K562 (cell line): ENCODE data around the gene CA7. TPM values are rescaled to one million over a fixed set of nuclear protein-coding genes. Genes with fewer than 3 reads are reported as not detected.

Experiments
- ATF1 ChIP-seq, 2 experiments: fragments of 450-650 bp in 1 of 2; IDR thresholded peaks; 2 replicates each; pipeline ENCODE4 v1.6.1; 2016; ENCODE audit warnings: missing compliant biosample characterization in 1 of 2, missing genetic modification characterization in 1 of 2
- BDP1 ChIP-seq: IDR thresholded peaks from 3 replicates; pipeline ENCODE4 v1.6.1; 2011; ENCODE audit not compliant: insufficient read length, insufficient read depth
- BRD9 ChIP-seq: fragments of 450-650 bp; IDR thresholded peaks from 2 replicates; pipeline ENCODE4 v1.6.1; 2018; ENCODE audit warnings: low read depth; ENCODE audit not compliant: partially characterized antibody
- CBX2 ChIP-seq: fragments of 200-600 bp; sonication (generic); IDR thresholded peaks from one replicate; pipeline ENCODE4 v1.6.1; 2012; ENCODE audit warnings: mild to moderate bottlenecking, low read length, inconsistent platforms; ENCODE audit not compliant: insufficient read depth, poor library complexity, severe bottlenecking
- CC2D1A ChIP-seq: fragments of 450-650 bp; IDR thresholded peaks from 2 replicates; pipeline ENCODE4 v1.6.1; 2017; ENCODE audit warnings: mild to moderate bottlenecking
- CREBBP ChIP-seq: IDR thresholded peaks from one replicate; pipeline ENCODE4 v1.6.1; 2012; ENCODE audit warnings: low read depth, mild to moderate bottlenecking, control low read depth, inconsistent platforms, low read length
- ILK ChIP-seq: fragments of 450-650 bp; IDR thresholded peaks from 2 replicates; pipeline ENCODE4 v1.6.1; 2016; ENCODE audit warnings: missing genetic modification characterization, low read depth, mild to moderate bottlenecking, missing compliant biosample characterization, moderate library complexity, borderline replicate concordance
- KDM1A ChIP-seq, 2 experiments: fragments of 450-650 bp; IDR thresholded peaks; 2 replicates each; pipeline ENCODE4 v1.6.1; 2016; ENCODE audit warnings: mild to moderate bottlenecking in 2 of 2
- MCM2 ChIP-seq: fragments of 450-650 bp; IDR thresholded peaks from 2 replicates; pipeline ENCODE4 v1.6.1; 2017; ENCODE audit warnings: low read depth, mild to moderate bottlenecking
- MTA2 ChIP-seq: fragments of 450-650 bp; IDR thresholded peaks from 2 replicates; pipeline ENCODE4 v1.6.1; 2016; ENCODE audit warnings: low read depth
- PHF21A ChIP-seq: fragments of 450-650 bp; IDR thresholded peaks from 2 replicates; pipeline ENCODE4 v1.6.1; 2017; ENCODE audit warnings: low read depth, borderline replicate concordance
- RAD21 ChIP-seq, 2 experiments: fragments of 250-450 bp in 1 of 2; fragments of 450-650 bp in 1 of 2; sonication (Bioruptor Pico) in 1 of 2; formaldehyde crosslinking in 1 of 2; IDR thresholded peaks in 1 of 2; conservative IDR thresholded peaks in 1 of 2; 2 replicates each; pipeline versions ENCODE4 v1.4.0 to v1.8.0; 2020 to 2022; ENCODE audit warnings: mild to moderate bottlenecking in 2 of 2, moderate library complexity in 1 of 2
- RBM17 ChIP-seq: fragments of 200-400 bp; formaldehyde crosslinking; IDR thresholded peaks from 2 replicates; pipeline ENCODE4 v1.6.1; 2017; ENCODE audit warnings: low read depth, mild to moderate bottlenecking, low read length, borderline replicate concordance
- SRF ChIP-seq, 2 experiments: fragments of 250-450, 450-650 bp in 1 of 2; sonication (Bioruptor Pico) in 1 of 2; sonication (generic) in 1 of 2; formaldehyde crosslinking; IDR thresholded peaks; 2 replicates each; pipeline versions ENCODE4 v1.5.0 to v1.5.1; 2020 to 2022; ENCODE audit warnings: mild to moderate bottlenecking in 1 of 2, missing genetic modification reagents in 1 of 2
- TAF7 ChIP-seq: fragments of 450-650 bp; IDR thresholded peaks from 2 replicates; pipeline ENCODE4 v1.6.1; 2016; ENCODE audit warnings: missing genetic modification characterization, missing compliant biosample characterization
- TEAD4 ChIP-seq, 2 experiments: sonication (generic) in 1 of 2; formaldehyde crosslinking in 1 of 2; IDR thresholded peaks; 2 replicates each; pipeline versions ENCODE4 v1.6.1 to v1.8.0; 2012 to 2022; ENCODE audit warnings: borderline replicate concordance in 1 of 2, inconsistent platforms in 1 of 2, low read length in 1 of 2, mild to moderate bottlenecking in 1 of 2, missing genetic modification reagents in 1 of 2
- ZBTB1 ChIP-seq: sonication (generic); formaldehyde crosslinking; IDR thresholded peaks from 2 replicates; pipeline ENCODE4 v1.8.1; 2023; ENCODE audit warnings: missing genetic modification reagents, low read depth, mild to moderate bottlenecking, borderline replicate concordance
- ZNF436 ChIP-seq: fragments of 250-450, 450-650 bp; sonication (Bioruptor Pico); formaldehyde crosslinking; IDR thresholded peaks from 2 replicates; pipeline ENCODE4 v1.7.0; 2020; ENCODE audit warnings: mild to moderate bottlenecking
- ZNF717 ChIP-seq: fragments of 250-450 bp; sonication (Bioruptor Pico); IDR thresholded peaks from 2 replicates; pipeline ENCODE4 v1.5.0; 2021
- polyA plus RNA-seq, 8 experiments: library from polyadenylated mRNA; depleted of rRNA in 4 of 8; stranded (reverse) in 5 of 8; unstranded in 3 of 8; fragments of >200 nt; fragmentation: Nextera tagmentation in 2 of 8; fragmentation: Illumina TruSeq in 1 of 8; extraction: Ambion mirVana in 2 of 8; extraction: Trizol in 1 of 8; gene quantifications; 2 replicates each; pipeline versions ENCODE4 v1.2.1 to v1.2.3, GENCODE V29; 2011 to 2014; ENCODE audit warnings: inconsistent platforms in 1 of 8, missing spikeins in 1 of 8
- total RNA-seq, 7 experiments: library from RNA; depleted of rRNA in 6 of 7; stranded (reverse); fragments of >200 nt in 6 of 7; fragmentation: Illumina TruSeq in 2 of 7; extraction: Trizol in 2 of 7; gene quantifications; 2 replicates each; pipeline versions ENCODE4 v1.2.1 to v1.2.3, GENCODE V29; 2011 to 2021; ENCODE audit warnings: low replicate concordance in 1 of 7
- TF ChIP-seq, protein P1 (sequence below): IDR thresholded peaks from 2 replicates; pipeline ENCODE4 v1.6.1; 2014; ENCODE audit warnings: antibody characterized with exemption
- TF ChIP-seq, protein P2 (sequence below): fragments of 450-650 bp; IDR thresholded peaks from 2 replicates; pipeline ENCODE4 v1.6.1; 2017; ENCODE audit warnings: antibody characterized with exemption
- TF ChIP-seq, protein P3 (sequence below): sonication (generic); formaldehyde crosslinking; IDR thresholded peaks from 2 replicates; pipeline ENCODE4 v1.8.1; 2022; ENCODE audit warnings: missing genetic modification reagents

The CA7 gene
- total and polyA plus RNA-seq, 9 of the 15 experiments (the other 6 are each of a cell fraction or from before 2014, with no cell fraction given): 0.03 to 0.07 (median 0.05) TPM; not detected in 5

DNA sequence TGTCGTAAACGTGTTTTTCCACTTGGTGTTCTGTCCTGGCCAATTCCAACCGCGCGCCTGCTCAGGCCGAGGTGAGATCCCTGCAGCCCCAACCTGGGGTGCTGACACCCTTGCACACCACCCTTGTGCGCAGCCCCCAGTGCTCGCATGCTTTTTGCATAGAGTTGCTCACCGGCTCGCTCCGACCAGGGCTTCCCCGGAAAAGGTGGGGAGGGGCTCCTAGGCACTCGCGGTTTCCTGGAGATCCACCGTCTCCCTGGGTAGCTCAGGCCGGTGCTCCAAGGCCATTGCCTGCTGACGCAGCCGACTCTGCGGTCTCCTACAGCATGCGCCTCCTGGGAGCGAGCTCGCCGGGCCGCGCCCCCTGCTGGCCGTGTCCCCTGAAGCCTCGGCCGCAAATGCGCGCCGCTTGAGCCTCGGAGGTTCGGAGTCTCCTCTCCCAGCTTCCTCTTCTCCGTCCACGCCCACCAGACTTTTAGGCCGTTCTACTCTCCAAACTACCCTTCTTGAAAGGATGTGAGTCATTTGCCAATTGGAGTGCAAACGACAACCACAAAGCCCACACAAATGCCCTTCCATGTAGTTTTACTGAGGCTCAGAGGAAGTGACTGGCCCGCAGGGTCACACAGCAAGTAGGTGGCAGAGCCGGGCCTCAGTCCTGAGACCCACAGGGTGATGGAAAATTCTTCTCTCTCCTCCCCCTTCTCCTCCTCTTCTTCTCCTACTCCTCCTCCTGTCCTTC lies 28.9 kb downstream of the CA7 start (continued):
- TF ChIP-seq, protein P1, sequence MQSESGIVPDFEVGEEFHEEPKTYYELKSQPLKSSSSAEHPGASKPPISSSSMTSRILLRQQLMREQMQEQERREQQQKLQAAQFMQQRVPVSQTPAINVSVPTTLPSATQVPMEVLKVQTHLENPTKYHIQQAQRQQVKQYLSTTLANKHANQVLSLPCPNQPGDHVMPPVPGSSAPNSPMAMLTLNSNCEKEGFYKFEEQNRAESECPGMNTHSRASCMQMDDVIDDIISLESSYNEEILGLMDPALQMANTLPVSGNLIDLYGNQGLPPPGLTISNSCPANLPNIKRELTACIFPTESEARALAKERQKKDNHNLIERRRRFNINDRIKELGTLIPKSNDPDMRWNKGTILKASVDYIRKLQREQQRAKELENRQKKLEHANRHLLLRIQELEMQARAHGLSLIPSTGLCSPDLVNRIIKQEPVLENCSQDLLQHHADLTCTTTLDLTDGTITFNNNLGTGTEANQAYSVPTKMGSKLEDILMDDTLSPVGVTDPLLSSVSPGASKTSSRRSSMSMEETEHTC: no peak
- TF ChIP-seq KDM1A (IDR thresholded peaks at IDR 0.05) (peak; percentile 47 to 50; a peak in 2 of 4 replicates), BDP1 (no peak), ILK (tag) (no peak), ZNF436 (no peak), ATF1 (CRISPR knock-in tag; IDR thresholded peaks at IDR 0.05) (no peak), ATF1 (tag; IDR thresholded peaks at IDR 0.05) (peak; percentile 88), TEAD4 (IDR thresholded peaks at IDR 0.05; ENCODE audit: low read length) (no peak; the same call in 1 of the 2 replicates), TEAD4 (CRISPR knock-in tag; IDR thresholded peaks at IDR 0.05; ENCODE audit: borderline replicate concordance) (no peak), ZNF717 (CRISPR knock-in tag) (no peak), CBX2 (no peak), PHF21A (no peak), RAD21 (CRISPR knock-in tag; conservative IDR thresholded peaks at IDR 0.05 in 1 of 2, IDR thresholded peaks at IDR 0.05 in 1 of 2) (peak; percentile 49 to 72), CC2D1A (peak; percentile 27; the same call in 1 of the 2 replicates), ZBTB1 (no peak), RBM17 (no peak), MTA2 (peak; percentile 24; the same call in 1 of the 2 replicates), MCM2 (no peak), CREBBP (no peak), SRF (CRISPR knock-in tag; IDR thresholded peaks at IDR 0.05) (peak in 1 of 2 experiments; percentile 57; a peak in 1 of 4 replicates), BRD9 (peak; percentile 54), TAF7 (tag) (no peak)
- TF ChIP-seq, protein P2, sequence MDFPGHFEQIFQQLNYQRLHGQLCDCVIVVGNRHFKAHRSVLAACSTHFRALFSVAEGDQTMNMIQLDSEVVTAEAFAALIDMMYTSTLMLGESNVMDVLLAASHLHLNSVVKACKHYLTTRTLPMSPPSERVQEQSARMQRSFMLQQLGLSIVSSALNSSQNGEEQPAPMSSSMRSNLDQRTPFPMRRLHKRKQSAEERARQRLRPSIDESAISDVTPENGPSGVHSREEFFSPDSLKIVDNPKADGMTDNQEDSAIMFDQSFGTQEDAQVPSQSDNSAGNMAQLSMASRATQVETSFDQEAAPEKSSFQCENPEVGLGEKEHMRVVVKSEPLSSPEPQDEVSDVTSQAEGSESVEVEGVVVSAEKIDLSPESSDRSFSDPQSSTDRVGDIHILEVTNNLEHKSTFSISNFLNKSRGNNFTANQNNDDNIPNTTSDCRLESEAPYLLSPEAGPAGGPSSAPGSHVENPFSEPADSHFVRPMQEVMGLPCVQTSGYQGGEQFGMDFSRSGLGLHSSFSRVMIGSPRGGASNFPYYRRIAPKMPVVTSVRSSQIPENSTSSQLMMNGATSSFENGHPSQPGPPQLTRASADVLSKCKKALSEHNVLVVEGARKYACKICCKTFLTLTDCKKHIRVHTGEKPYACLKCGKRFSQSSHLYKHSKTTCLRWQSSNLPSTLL: no peak
- TF ChIP-seq, protein P3, sequence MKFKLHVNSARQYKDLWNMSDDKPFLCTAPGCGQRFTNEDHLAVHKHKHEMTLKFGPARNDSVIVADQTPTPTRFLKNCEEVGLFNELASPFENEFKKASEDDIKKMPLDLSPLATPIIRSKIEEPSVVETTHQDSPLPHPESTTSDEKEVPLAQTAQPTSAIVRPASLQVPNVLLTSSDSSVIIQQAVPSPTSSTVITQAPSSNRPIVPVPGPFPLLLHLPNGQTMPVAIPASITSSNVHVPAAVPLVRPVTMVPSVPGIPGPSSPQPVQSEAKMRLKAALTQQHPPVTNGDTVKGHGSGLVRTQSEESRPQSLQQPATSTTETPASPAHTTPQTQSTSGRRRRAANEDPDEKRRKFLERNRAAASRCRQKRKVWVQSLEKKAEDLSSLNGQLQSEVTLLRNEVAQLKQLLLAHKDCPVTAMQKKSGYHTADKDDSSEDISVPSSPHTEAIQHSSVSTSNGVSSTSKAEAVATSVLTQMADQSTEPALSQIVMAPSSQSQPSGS (CRISPR knock-in tag): no peak
